Smooth muscle cell (in vitro differentiated cells): ENCODE data around the gene MECP2. TPM values are rescaled to one million over a fixed set of nuclear protein-coding genes. Genes with fewer than 3 reads are reported as not detected.

Experiments used
- DNase-seq: peaks from one replicate; lab custom pipeline; 2025; ENCODE audit not compliant: unreplicated experiment; lab: John Stamatoyannopoulos, UW
- H2AFZ ChIP-seq: fragments of 200-600 bp; sonication (generic); 2 replicates; pipeline ENCODE4 v1.6.0; 2016; ENCODE audit warnings: antibody characterized with exemption, low read depth, mild to moderate bottlenecking
- H3F3A ChIP-seq: fragments of 200-600 bp; sonication (generic); 2 replicates; pipeline ENCODE4 v1.6.0; 2017; ENCODE audit warnings: antibody characterized with exemption, low read depth
- H3K27ac ChIP-seq: fragments of 200-600 bp; sonication (generic); 2 replicates; pipeline ENCODE4 v1.5.1; 2016; ENCODE audit warnings: low read depth, mild to moderate bottlenecking
- H3K27me3 ChIP-seq: fragments of 200-600 bp; sonication (generic); 2 replicates; pipeline ENCODE4 v1.6.1; 2016; ENCODE audit warnings: low read depth, mild to moderate bottlenecking
- H3K36me3 ChIP-seq: fragments of 200-600 bp; sonication (generic); 2 replicates; pipeline ENCODE4 v1.5.1; 2016; ENCODE audit warnings: low read depth
- H3K4me1 ChIP-seq: fragments of 200-600 bp; sonication (generic); 2 replicates; pipeline ENCODE4 v1.5.1; 2016; ENCODE audit warnings: low read depth
- H3K4me2 ChIP-seq: fragments of 200-600 bp; sonication (generic); 2 replicates; pipeline ENCODE4 v1.6.0; 2016; ENCODE audit warnings: mild to moderate bottlenecking
- H3K4me3 ChIP-seq: fragments of 200-600 bp; sonication (generic); 2 replicates; pipeline ENCODE4 v1.5.1; 2016; ENCODE audit warnings: mild to moderate bottlenecking
- H3K79me2 ChIP-seq: fragments of 200-600 bp; sonication (generic); 2 replicates; pipeline ENCODE4 v1.6.0; 2016; ENCODE audit warnings: low read depth, mild to moderate bottlenecking
- H3K9ac ChIP-seq: fragments of 200-600 bp; sonication (generic); 2 replicates; pipeline ENCODE4 v1.6.0; 2016; ENCODE audit warnings: low read depth
- H3K9me3 ChIP-seq: fragments of 200-600 bp; sonication (generic); replicated peaks from 2 replicates; pipeline ENCODE4 v1.5.1; 2016; ENCODE audit warnings: low read depth
- H4K20me1 ChIP-seq: fragments of 200-600 bp; sonication (generic); 2 replicates; pipeline ENCODE4 v1.6.0; 2016; ENCODE audit warnings: low read depth
- CTCF ChIP-seq: fragments of 200-600 bp; sonication (generic); IDR thresholded peaks from 2 replicates; pipeline ENCODE4 v1.5.1; 2017; ENCODE audit warnings: borderline replicate concordance, mild to moderate bottlenecking, antibody characterized with exemption; ENCODE audit not compliant: insufficient read depth, poor library complexity, severe bottlenecking
- WGBS: methylation state at CpG from one replicate; pipeline ENCODE4 v1.1.7; 2016; ENCODE audit warnings: low lambda C conversion rate; 5-methylcytosine and 5-hydroxymethylcytosine counted together
- polyA plus RNA-seq: library from polyadenylated mRNA; unstranded; fragments of >200 nt; fragmentation: Nextera tagmentation; extraction: Ambion mirVana; gene quantifications from 2 replicates; pipeline ENCODE4 v1.2.1, GENCODE V29; 2016
- total RNA-seq: library from RNA; depleted of rRNA; stranded (reverse); fragments of >200 nt; gene quantifications from 2 replicates; pipeline ENCODE4 v1.2.3, GENCODE V29; 2014

Gene MECP2
- total and polyA plus RNA-seq, 2 experiments from 2014 or later = 11.9 to 13.1 TPM

DNA sequence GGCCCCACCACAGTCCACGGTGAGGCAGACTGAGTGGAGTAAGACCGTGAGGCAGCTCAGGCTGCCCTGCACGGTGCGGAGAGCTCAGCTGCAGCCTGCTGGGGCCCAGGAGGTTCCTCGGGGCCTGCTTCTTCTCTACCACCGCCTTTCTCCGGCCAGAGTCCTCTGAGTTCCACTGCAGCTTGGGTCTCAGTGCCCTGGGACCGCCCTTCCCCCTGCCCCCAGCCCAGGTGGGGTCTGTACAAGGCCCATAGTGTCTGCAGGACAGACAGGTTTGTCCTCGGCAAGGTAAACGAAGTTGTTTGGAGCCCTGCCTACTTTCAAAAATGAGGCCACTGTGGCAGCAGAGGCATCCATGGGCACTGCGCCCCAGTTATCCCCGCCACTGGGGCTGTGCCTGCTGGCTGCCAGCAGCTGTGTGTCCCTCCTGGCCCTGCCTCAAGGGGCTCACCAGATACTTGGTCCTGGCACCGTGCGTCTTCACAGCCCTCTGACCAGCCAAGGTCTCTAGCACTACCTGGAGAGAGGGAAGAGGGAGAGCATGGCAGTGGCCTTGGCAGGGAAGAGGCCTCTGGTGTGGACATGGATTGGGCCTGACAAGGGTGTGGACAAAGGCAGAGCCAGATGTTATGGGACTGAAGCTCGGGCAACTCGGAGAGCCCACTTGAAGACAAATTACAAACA, 81.8 kb downstream of the MECP2 start:
- H3K9me3 ChIP-seq = no peaks in the 10 kb centered on the region
- no peaks in the 10 kb centered on the region for H4K20me1 ChIP-seq
- H3K27me3 ChIP-seq = no peaks in the 10 kb centered on the region
- H3K36me3 ChIP-seq = no peaks in the 10 kb centered on the region
- peaks cover 5% of the 10 kb centered on the region for H3K4me1 ChIP-seq
- no peak overlapping the region for H3K27ac ChIP-seq
- no peak overlapping the region for H3K4me2 ChIP-seq
- peaks cover 6% of the 10 kb centered on the region for H3K79me2 ChIP-seq
- H3F3A ChIP-seq = no peaks in the 10 kb centered on the region
- H3K9ac ChIP-seq = no peak overlapping the region
- no peak overlapping the region for H3K4me3 ChIP-seq
- no peak for DNase-seq
- 82% methylated on average over 16 of the region's 16 CpGs for WGBS
- TF ChIP-seq CTCF = no peak
- H2AFZ ChIP-seq = no peak overlapping the region

DNA sequence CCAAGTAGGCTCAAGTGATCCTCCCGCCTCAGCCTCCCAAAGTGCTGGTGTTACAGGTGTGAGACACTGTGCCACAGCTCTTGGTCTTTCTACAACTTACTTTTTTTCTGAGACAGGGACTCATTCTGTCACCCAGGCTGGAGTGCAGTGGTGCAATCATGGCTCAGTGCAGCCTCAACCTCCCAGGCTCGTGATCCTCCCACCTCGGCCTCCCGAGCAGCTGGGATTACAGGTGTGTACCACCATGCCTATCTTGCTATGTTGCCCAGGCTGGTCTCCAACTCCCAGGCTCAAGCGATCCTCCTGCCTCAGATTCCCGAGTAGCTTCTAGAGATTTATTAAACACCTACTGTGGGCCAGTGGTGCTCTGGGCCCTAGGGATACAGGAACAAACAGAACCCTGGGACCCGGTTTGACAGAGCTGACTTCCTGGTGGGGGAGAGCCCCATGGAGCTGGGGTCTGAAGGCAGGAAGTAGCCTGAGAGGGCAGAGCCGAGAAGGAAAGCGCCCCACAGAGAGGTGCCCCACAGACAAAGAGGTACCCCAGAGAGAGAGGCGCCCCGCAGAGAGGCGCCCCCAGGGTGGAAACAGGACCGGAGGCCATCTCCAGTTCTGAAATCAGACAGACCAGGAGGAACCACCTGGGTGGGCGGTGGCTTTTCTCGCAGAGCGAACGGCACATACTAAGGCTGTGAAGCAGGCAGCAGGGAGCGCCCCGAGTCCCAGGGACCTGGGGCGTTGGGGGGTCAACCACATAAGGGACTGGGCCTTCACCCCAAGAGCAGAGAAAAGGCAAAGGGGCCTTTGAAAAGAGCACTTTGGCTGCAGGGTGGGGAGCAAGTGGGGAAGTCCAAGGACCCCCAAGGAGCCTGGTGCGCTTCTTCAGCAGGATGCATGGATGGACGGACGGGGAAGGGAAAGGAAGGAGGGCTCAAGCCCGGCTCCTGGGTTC, 82.8 kb downstream of the MECP2 start:
- Histone ChIP-seq H3K27me3 (no peaks in the 10 kb centered on the region), H3K4me3 (no peak overlapping the region), H3K36me3 (no peaks in the 10 kb centered on the region), H3K4me2 (no peak overlapping the region), H4K20me1 (no peaks in the 10 kb centered on the region), H3K9ac (no peak overlapping the region), H2AFZ (no peak overlapping the region), H3F3A (no peaks in the 10 kb centered on the region), H3K27ac (no peak overlapping the region), H3K79me2 (peaks cover 6% of the 10 kb centered on the region), H3K4me1 (no peaks in the 10 kb centered on the region), H3K9me3 (no peaks in the 10 kb centered on the region)
- no peak for TF ChIP-seq CTCF
- WGBS = 90% methylated on average over 24 of the region's 24 CpGs
- DNase-seq = no peak

- no peak overlapping the region for H3K9ac ChIP-seq
- no peaks in the 10 kb centered on the region for H3F3A ChIP-seq
- H3K27me3 ChIP-seq = no peaks in the 10 kb centered on the region
- peaks cover under 1% of the 10 kb centered on the region for H3K79me2 ChIP-seq
- no peak overlapping the region for H3K4me2 ChIP-seq
- H3K9me3 ChIP-seq = no peaks in the 10 kb centered on the region
- no peaks in the 10 kb centered on the region for H3K36me3 ChIP-seq
- H3K4me1 ChIP-seq = no peaks in the 10 kb centered on the region
- H3K4me3 ChIP-seq = no peak overlapping the region
- H3K27ac ChIP-seq = no peak overlapping the region
- H4K20me1 ChIP-seq = no peaks in the 10 kb centered on the region
- TF ChIP-seq CTCF = peak; percentile 81
- 76% methylated on average over 20 of the region's 20 CpGs for WGBS
- H2AFZ ChIP-seq = no peak overlapping the region
- DNase-seq = no peak
These were observed 83.7 kb downstream of the MECP2 start for GRCh38 chrX:154013614-154014360.
